ENCODE data around the gene SBK2.

- TF ChIP-seq EZH2 (IDR thresholded peaks at IDR 0.05; ENCODE audit: low read depth, unreplicated experiment) (no peak), CTCF (conservative IDR thresholded peaks at IDR 0.05; ENCODE audit: low read depth in 2 of 2) (no peak), EZH2phosphoT487 (IDR thresholded peaks at IDR 0.05; ENCODE audit: unreplicated experiment) (no peak), POLR2AphosphoS5 (IDR thresholded peaks at IDR 0.05; ENCODE audit: low read depth) (no peak), REST (IDR thresholded peaks at IDR 0.05; ENCODE audit: unreplicated experiment) (no peak), CREB1 (CRISPR knock-in tag; IDR thresholded peaks at IDR 0.05; ENCODE audit: low read depth) (no peak), ZNF114 (CRISPR knock-in tag; IDR thresholded peaks at IDR 0.05) (no peak), JUNB (IDR thresholded peaks at IDR 0.05; ENCODE audit: unreplicated experiment) (no peak), ZNF331 (CRISPR knock-in tag; IDR thresholded peaks at IDR 0.05; ENCODE audit: low read depth) (no peak), ETS1 (IDR thresholded peaks at IDR 0.05) (no peak), ZNF462 (CRISPR knock-in tag; IDR thresholded peaks at IDR 0.05) (no peak), STAT1 (IDR thresholded peaks at IDR 0.05; ENCODE audit: unreplicated experiment) (no peak)
Measured at GRCh38 chr19:55500368-55500952, 36.5 kb downstream of the SBK2 start.
